ENCODE measurements around the gene ANO4.

ANO4 gene

GRCh38 chr12:101027200-101027599 lies 232.6 kb downstream of the ANO4 start:
- H3K27me3 ChIP-seq (ENCODE audit: control insufficient read depth, insufficient read depth, low read length), result no peaks in the 10 kb centered on the region
- H3K9ac ChIP-seq (ENCODE audit: low read depth, low read length), result no peak overlapping the region
- H3K4me3 ChIP-seq (ENCODE audit: low read length), result no peak overlapping the region

GRCh38 chr12:101027816-101028215 lies 233.2 kb downstream of the ANO4 start:
- no peaks in the 10 kb centered on the region for H3K4me1 ChIP-seq (ENCODE audit: control insufficient read depth, insufficient read depth, low read length)
- H3K9me3 ChIP-seq (replicated peaks; ENCODE audit: low read length), result no peaks in the 10 kb centered on the region

More at GRCh38 chr12:101027200-101027599, 232.6 kb downstream of the ANO4 start:
- no peaks in the 10 kb centered on the region for H3K9me3 ChIP-seq (replicated peaks; ENCODE audit: low read length)
- H3K4me1 ChIP-seq (ENCODE audit: control insufficient read depth, insufficient read depth, low read length), result peaks cover 5% of the 10 kb centered on the region
- H3K36me3 ChIP-seq (ENCODE audit: insufficient read depth, low read length), result no peaks in the 10 kb centered on the region
- no peak overlapping the region for H3K4me2 ChIP-seq (ENCODE audit: low read length)

GRCh38 chr12:101038289-101038871 lies 243.8 kb downstream of the ANO4 start:
- Histone ChIP-seq H3K4me1 (ENCODE audit: control insufficient read depth, insufficient read depth, low read length) (no peaks in the 10 kb centered on the region), H3K9ac (ENCODE audit: low read depth, low read length) (no peak overlapping the region), H3K4me2 (ENCODE audit: low read length) (no peak overlapping the region), H3K9me3 (replicated peaks; ENCODE audit: low read length) (no peaks in the 10 kb centered on the region), H3K4me3 (ENCODE audit: low read length) (no peak overlapping the region), H3K36me3 (ENCODE audit: insufficient read depth, low read length) (no peaks in the 10 kb centered on the region), H3K27me3 (ENCODE audit: control insufficient read depth, insufficient read depth, low read length) (no peaks in the 10 kb centered on the region)

More at GRCh38 chr12:101027816-101028215, 233.2 kb downstream of the ANO4 start:
- no peak overlapping the region for H3K4me3 ChIP-seq (ENCODE audit: low read length)
- no peaks in the 10 kb centered on the region for H3K27me3 ChIP-seq (ENCODE audit: control insufficient read depth, insufficient read depth, low read length)
- H3K36me3 ChIP-seq (ENCODE audit: insufficient read depth, low read length), result no peaks in the 10 kb centered on the region
- no peak overlapping the region for H3K9ac ChIP-seq (ENCODE audit: low read depth, low read length)
- H3K4me2 ChIP-seq (ENCODE audit: low read length), result no peak overlapping the region

GRCh38 chr12:101039848-101040531 lies 245.4 kb downstream of the ANO4 start:
- Histone ChIP-seq H3K36me3 (ENCODE audit: insufficient read depth, low read length) (no peaks in the 10 kb centered on the region), H3K4me1 (ENCODE audit: control insufficient read depth, insufficient read depth, low read length) (no peaks in the 10 kb centered on the region), H3K9ac (ENCODE audit: low read depth, low read length) (no peak overlapping the region), H3K9me3 (replicated peaks; ENCODE audit: low read length) (no peaks in the 10 kb centered on the region), H3K4me2 (ENCODE audit: low read length) (no peak overlapping the region), H3K4me3 (ENCODE audit: low read length) (no peak overlapping the region), H3K27me3 (ENCODE audit: control insufficient read depth, insufficient read depth, low read length) (no peaks in the 10 kb centered on the region)

- no peak overlapping the region for H3K4me3 ChIP-seq (ENCODE audit: low read length)
- H3K4me1 ChIP-seq (ENCODE audit: control insufficient read depth, insufficient read depth, low read length), result peaks cover 8% of the 10 kb centered on the region
- no peak overlapping the region for H3K4me2 ChIP-seq (ENCODE audit: low read length)
- H3K36me3 ChIP-seq (ENCODE audit: insufficient read depth, low read length), result no peaks in the 10 kb centered on the region
- H3K9me3 ChIP-seq (replicated peaks; ENCODE audit: low read length), result no peaks in the 10 kb centered on the region
- no peak overlapping the region for H3K9ac ChIP-seq (ENCODE audit: low read depth, low read length)
- H3K27me3 ChIP-seq (ENCODE audit: control insufficient read depth, insufficient read depth, low read length), result no peaks in the 10 kb centered on the region
These were observed 246.4 kb downstream of the ANO4 start for GRCh38 chr12:101040936-101041335.

- Histone ChIP-seq H3K9ac (ENCODE audit: low read depth, low read length) (no peak overlapping the region), H3K27me3 (ENCODE audit: control insufficient read depth, insufficient read depth, low read length) (no peaks in the 10 kb centered on the region), H3K4me2 (ENCODE audit: low read length) (no peak overlapping the region), H3K4me3 (ENCODE audit: low read length) (no peak overlapping the region), H3K9me3 (replicated peaks; ENCODE audit: low read length) (no peaks in the 10 kb centered on the region), H3K4me1 (ENCODE audit: control insufficient read depth, insufficient read depth, low read length) (peaks cover 8% of the 10 kb centered on the region), H3K36me3 (ENCODE audit: insufficient read depth, low read length) (no peaks in the 10 kb centered on the region)
These were observed 247.6 kb downstream of the ANO4 start for GRCh38 chr12:101042211-101042610.

- Histone ChIP-seq H3K9ac (ENCODE audit: low read depth, low read length) (no peak overlapping the region), H3K9me3 (replicated peaks; ENCODE audit: low read length) (no peaks in the 10 kb centered on the region), H3K36me3 (ENCODE audit: insufficient read depth, low read length) (no peaks in the 10 kb centered on the region), H3K4me1 (ENCODE audit: control insufficient read depth, insufficient read depth, low read length) (peaks cover 8% of the 10 kb centered on the region), H3K27me3 (ENCODE audit: control insufficient read depth, insufficient read depth, low read length) (no peaks in the 10 kb centered on the region), H3K4me3 (ENCODE audit: low read length) (no peak overlapping the region), H3K4me2 (ENCODE audit: low read length) (no peak overlapping the region)
These were observed 250.0 kb downstream of the ANO4 start for GRCh38 chr12:101044512-101045059.

- no peaks in the 10 kb centered on the region for H3K27me3 ChIP-seq (ENCODE audit: control insufficient read depth, insufficient read depth, low read length)
- H3K4me3 ChIP-seq (ENCODE audit: low read length), result no peak overlapping the region
- H3K9ac ChIP-seq (ENCODE audit: low read depth, low read length), result no peak overlapping the region
- H3K36me3 ChIP-seq (ENCODE audit: insufficient read depth, low read length), result no peaks in the 10 kb centered on the region
- H3K4me2 ChIP-seq (ENCODE audit: low read length), result no peak overlapping the region
- H3K4me1 ChIP-seq (ENCODE audit: control insufficient read depth, insufficient read depth, low read length), result peaks cover 9% of the 10 kb centered on the region
- no peaks in the 10 kb centered on the region for H3K9me3 ChIP-seq (replicated peaks; ENCODE audit: low read length)
These were observed 251.2 kb downstream of the ANO4 start for GRCh38 chr12:101045486-101046464.

GRCh38 chr12:101047652-101048051 lies 253.1 kb downstream of the ANO4 start:
- no peak overlapping the region for H3K9ac ChIP-seq (ENCODE audit: low read depth, low read length)

GRCh38 chr12:101050631-101051030 lies 256.1 kb downstream of the ANO4 start:
- H3K9ac ChIP-seq (ENCODE audit: low read depth, low read length), result no peak overlapping the region

More at GRCh38 chr12:101047652-101048051, 253.1 kb downstream of the ANO4 start:
- Histone ChIP-seq H3K4me2 (ENCODE audit: low read length) (no peak overlapping the region), H3K4me3 (ENCODE audit: low read length) (no peak overlapping the region), H3K4me1 (ENCODE audit: control insufficient read depth, insufficient read depth, low read length) (peaks cover 26% of the 10 kb centered on the region), H3K27me3 (ENCODE audit: control insufficient read depth, insufficient read depth, low read length) (no peaks in the 10 kb centered on the region), H3K9me3 (replicated peaks; ENCODE audit: low read length) (no peaks in the 10 kb centered on the region), H3K36me3 (ENCODE audit: insufficient read depth, low read length) (no peaks in the 10 kb centered on the region)

GRCh38 chr12:101051151-101051550 lies 256.6 kb downstream of the ANO4 start:
- no peaks in the 10 kb centered on the region for H3K9me3 ChIP-seq (replicated peaks; ENCODE audit: low read length)

More at GRCh38 chr12:101050631-101051030, 256.1 kb downstream of the ANO4 start:
- no peaks in the 10 kb centered on the region for H3K36me3 ChIP-seq (ENCODE audit: insufficient read depth, low read length)
- no peaks in the 10 kb centered on the region for H3K27me3 ChIP-seq (ENCODE audit: control insufficient read depth, insufficient read depth, low read length)
- H3K4me1 ChIP-seq (ENCODE audit: control insufficient read depth, insufficient read depth, low read length), result peaks cover 20% of the 10 kb centered on the region
- H3K4me2 ChIP-seq (ENCODE audit: low read length), result no peak overlapping the region
- no peaks in the 10 kb centered on the region for H3K9me3 ChIP-seq (replicated peaks; ENCODE audit: low read length)
- no peak overlapping the region for H3K4me3 ChIP-seq (ENCODE audit: low read length)

More at GRCh38 chr12:101051151-101051550, 256.6 kb downstream of the ANO4 start:
- H3K9ac ChIP-seq (ENCODE audit: low read depth, low read length), result no peak overlapping the region
- no peaks in the 10 kb centered on the region for H3K27me3 ChIP-seq (ENCODE audit: control insufficient read depth, insufficient read depth, low read length)
- no peaks in the 10 kb centered on the region for H3K36me3 ChIP-seq (ENCODE audit: insufficient read depth, low read length)
- H3K4me2 ChIP-seq (ENCODE audit: low read length), result no peak overlapping the region
- H3K4me1 ChIP-seq (ENCODE audit: control insufficient read depth, insufficient read depth, low read length), result peaks cover 18% of the 10 kb centered on the region
- H3K4me3 ChIP-seq (ENCODE audit: low read length), result no peak overlapping the region

Measured in skeletal muscle satellite cell (primary cell).